ENCODE measurements around the gene PREX1. TPM values are rescaled to one million over a fixed set of nuclear protein-coding genes. Genes with fewer than 3 reads are reported as not detected.

The PREX1 gene
- polyA plus RNA-seq, 3 donors: 12.2 to 16.7 (median 14.1) TPM

- no peak for DNase-seq (ENCODE audit: extremely low read depth in 1 of 11, low read depth in 9 of 11, low spot score in 4 of 11)
Observed at GRCh38 chr20:48803176-48804053, 24.4 kb downstream of the PREX1 start.

GRCh38 chr20:48802647-48803046, 25.2 kb downstream of the PREX1 start:
- DNase-seq (ENCODE audit: extremely low read depth in 1 of 11, low read depth in 9 of 11, low spot score in 4 of 11): no peak

GRCh38 chr20:48802216-48802615, 25.6 kb downstream of the PREX1 start:
- no peak for DNase-seq (ENCODE audit: extremely low read depth in 1 of 11, low read depth in 9 of 11, low spot score in 4 of 11)

GRCh38 chr20:48801197-48801596, 26.6 kb downstream of the PREX1 start:
- DNase-seq (ENCODE audit: extremely low read depth in 1 of 11, low read depth in 9 of 11, low spot score in 4 of 11): no peak

GRCh38 chr20:48800177-48800576, 27.6 kb downstream of the PREX1 start:
- DNase-seq (ENCODE audit: extremely low read depth in 1 of 11, low read depth in 9 of 11, low spot score in 4 of 11): no peak

GRCh38 chr20:48799328-48800105, 28.3 kb downstream of the PREX1 start:
- no peak for DNase-seq (ENCODE audit: extremely low read depth in 1 of 11, low read depth in 9 of 11, low spot score in 4 of 11)

GRCh38 chr20:48797850-48798747, 29.7 kb downstream of the PREX1 start:
- no peak for DNase-seq (ENCODE audit: extremely low read depth in 1 of 11, low read depth in 9 of 11, low spot score in 4 of 11)

GRCh38 chr20:48797275-48797825, 30.4 kb downstream of the PREX1 start:
- no peak for DNase-seq (ENCODE audit: extremely low read depth in 1 of 11, low read depth in 9 of 11, low spot score in 4 of 11)

GRCh38 chr20:48795732-48796131, 32.1 kb downstream of the PREX1 start:
- DNase-seq (ENCODE audit: extremely low read depth in 1 of 11, low read depth in 9 of 11, low spot score in 4 of 11): no peak

- DNase-seq (ENCODE audit: extremely low read depth in 1 of 11, low read depth in 9 of 11, low spot score in 4 of 11): no peak
Observed at GRCh38 chr20:48794816-48795457, 32.9 kb downstream of the PREX1 start.

GRCh38 chr20:48794360-48794759, 33.4 kb downstream of the PREX1 start:
- DNase-seq (ENCODE audit: extremely low read depth in 1 of 11, low read depth in 9 of 11, low spot score in 4 of 11): no peak

- no peak for DNase-seq (ENCODE audit: extremely low read depth in 1 of 11, low read depth in 9 of 11, low spot score in 4 of 11)
Observed at GRCh38 chr20:48793776-48794175, 34.0 kb downstream of the PREX1 start.

GRCh38 chr20:48791666-48792071, 36.1 kb downstream of the PREX1 start:
- DNase-seq (ENCODE audit: extremely low read depth in 1 of 11, low read depth in 9 of 11, low spot score in 4 of 11): no peak

- no peak for DNase-seq (ENCODE audit: extremely low read depth in 1 of 11, low read depth in 9 of 11, low spot score in 4 of 11)
Observed at GRCh38 chr20:48791014-48791413, 36.8 kb downstream of the PREX1 start.

- no peak for DNase-seq (ENCODE audit: extremely low read depth in 1 of 11, low read depth in 9 of 11, low spot score in 4 of 11)
Observed at GRCh38 chr20:48790473-48791003, 37.3 kb downstream of the PREX1 start.

GRCh38 chr20:48789781-48790472, 37.9 kb downstream of the PREX1 start:
- DNase-seq (ENCODE audit: extremely low read depth in 1 of 11, low read depth in 9 of 11, low spot score in 4 of 11): no peak

- no peak for DNase-seq (ENCODE audit: extremely low read depth in 1 of 11, low read depth in 9 of 11, low spot score in 4 of 11)
Observed at GRCh38 chr20:48789185-48789668, 38.6 kb downstream of the PREX1 start.
